Measurements from ENCODE around the gene ADH4. TPM values are rescaled to one million over a fixed set of nuclear protein-coding genes. Genes with fewer than 3 reads are reported as not detected.

ADH4 gene
- total RNA-seq: not detected in 2 replicates

GRCh38 chr4:99144070-99144469 lies at the start of gene ADH4:
ADH4 (minus strand) TSS chr4:99144297; CDS start chr4:99144222, 75 bp downstream.

GRCh38 chr4:99088481-99089365 lies 55.4 kb downstream of the ADH4 start, which contains the start of gene ADH5:
ADH5 (minus strand) TSS chr4:99088788; CDS start chr4:99088700, 88 bp downstream.

Other genes starting within 250 kb of the ADH4 start
- gene EIF4E, start 215.2 kb downstream of the ADH4 start, total RNA-seq: 65.6 and 92.2 TPM in 2 replicates
- 29.1 and 60.0 TPM in 2 replicates for gene METAP1, start 148.6 kb downstream of the ADH4 start, total RNA-seq
- 89.1 and 107 TPM in 2 replicates for gene ADH5, start 55.5 kb downstream of the ADH4 start, total RNA-seq
- gene ADH6, start 74.9 kb upstream of the ADH4 start, total RNA-seq: not detected in 2 replicates
- not detected in 2 replicates for gene ADH1A, start 146.7 kb upstream of the ADH4 start, total RNA-seq
- not detected in 2 replicates for gene ADH1B, start 177.1 kb upstream of the ADH4 start, total RNA-seq
- gene ADH1C, start 208.4 kb upstream of the ADH4 start, total RNA-seq: not detected in 2 replicates